ENCODE data around the gene ITIH3. TPM values are rescaled to one million over a fixed set of nuclear protein-coding genes. Genes with fewer than 3 reads are reported as not detected.

Gene ITIH3
- total and polyA plus RNA-seq, 9 donors: 0.35 to 2.9 (median 1.2) TPM

GRCh38 chr3:52779011-52779836 is 15.4 kb upstream of the ITIH3 start:
- DNase-seq: no peak
- peaks cover 8% of the 10 kb centered on the region for H3K27me3 ChIP-seq (ENCODE audit: control insufficient read depth, insufficient read depth, low read length)
- no peaks in the 10 kb centered on the region for H3K9me3 ChIP-seq (replicated peaks; ENCODE audit: control insufficient read depth, low read depth, low read length)
- no peak overlapping the region for H3K4me3 ChIP-seq (ENCODE audit: low read length)
- H3K36me3 ChIP-seq (ENCODE audit: control insufficient read depth, insufficient read depth, low read length): no peaks in the 10 kb centered on the region
- H3K27ac ChIP-seq (ENCODE audit: low read length): no peak overlapping the region
- H3K4me1 ChIP-seq (ENCODE audit: control insufficient read depth, insufficient read depth, low read length): no peaks in the 10 kb centered on the region
- 81% methylated on average over 7 of the region's 11 CpGs for WGBS (ENCODE audit: insufficient coverage)

GRCh38 chr3:52779837-52780585 is 14.6 kb upstream of the ITIH3 start:
- no peak for DNase-seq
- Histone ChIP-seq H3K4me3 (ENCODE audit: low read length) (no peak overlapping the region), H3K36me3 (ENCODE audit: control insufficient read depth, insufficient read depth, low read length) (no peaks in the 10 kb centered on the region), H3K27ac (ENCODE audit: low read length) (no peak overlapping the region), H3K27me3 (ENCODE audit: control insufficient read depth, insufficient read depth, low read length) (peaks cover 8% of the 10 kb centered on the region), H3K9me3 (replicated peaks; ENCODE audit: control insufficient read depth, low read depth, low read length) (no peaks in the 10 kb centered on the region), H3K4me1 (ENCODE audit: control insufficient read depth, insufficient read depth, low read length) (no peaks in the 10 kb centered on the region)
- 80% methylated on average over 4 of the region's 8 CpGs for WGBS (ENCODE audit: insufficient coverage)

GRCh38 chr3:52781741-52782140 is 12.9 kb upstream of the ITIH3 start:
- Histone ChIP-seq H3K27me3 (ENCODE audit: control insufficient read depth, insufficient read depth, low read length) (peaks cover 8% of the 10 kb centered on the region), H3K9me3 (replicated peaks; ENCODE audit: control insufficient read depth, low read depth, low read length) (no peaks in the 10 kb centered on the region), H3K4me1 (ENCODE audit: control insufficient read depth, insufficient read depth, low read length) (no peaks in the 10 kb centered on the region), H3K27ac (ENCODE audit: low read length) (no peak overlapping the region), H3K4me3 (ENCODE audit: low read length) (no peak overlapping the region), H3K36me3 (ENCODE audit: control insufficient read depth, insufficient read depth, low read length) (no peaks in the 10 kb centered on the region)
- 69% methylated on average over 13 of the region's 13 CpGs for WGBS (ENCODE audit: insufficient coverage)
- no peak for DNase-seq

- no peaks in the 10 kb centered on the region for H3K4me1 ChIP-seq (ENCODE audit: control insufficient read depth, insufficient read depth, low read length)
- H3K9me3 ChIP-seq (replicated peaks; ENCODE audit: control insufficient read depth, low read depth, low read length): no peaks in the 10 kb centered on the region
- no peak for DNase-seq
- no peak overlapping the region for H3K4me3 ChIP-seq (ENCODE audit: low read length)
- H3K27ac ChIP-seq (ENCODE audit: low read length): no peak overlapping the region
- H3K36me3 ChIP-seq (ENCODE audit: control insufficient read depth, insufficient read depth, low read length): no peaks in the 10 kb centered on the region
- WGBS (ENCODE audit: insufficient coverage): 40% methylated on average over 3 of the region's 12 CpGs
- H3K27me3 ChIP-seq (ENCODE audit: control insufficient read depth, insufficient read depth, low read length): peaks cover 8% of the 10 kb centered on the region
These were observed 12.0 kb upstream of the ITIH3 start for GRCh38 chr3:52782412-52783210.

GRCh38 chr3:52783211-52783555 is 11.4 kb upstream of the ITIH3 start:
- Histone ChIP-seq H3K36me3 (ENCODE audit: control insufficient read depth, insufficient read depth, low read length) (no peaks in the 10 kb centered on the region), H3K27me3 (ENCODE audit: control insufficient read depth, insufficient read depth, low read length) (peaks cover 8% of the 10 kb centered on the region), H3K4me1 (ENCODE audit: control insufficient read depth, insufficient read depth, low read length) (no peaks in the 10 kb centered on the region), H3K4me3 (ENCODE audit: low read length) (no peak overlapping the region), H3K9me3 (replicated peaks; ENCODE audit: control insufficient read depth, low read depth, low read length) (no peaks in the 10 kb centered on the region), H3K27ac (ENCODE audit: low read length) (no peak overlapping the region)
- 63% methylated on average over 2 of the region's 3 CpGs for WGBS (ENCODE audit: insufficient coverage)
- DNase-seq: no peak

- H3K27ac ChIP-seq (ENCODE audit: low read length): no peak overlapping the region
- WGBS (ENCODE audit: insufficient coverage): 85% methylated on average over 18 of the region's 18 CpGs
- H3K4me1 ChIP-seq (ENCODE audit: control insufficient read depth, insufficient read depth, low read length): no peaks in the 10 kb centered on the region
- H3K36me3 ChIP-seq (ENCODE audit: control insufficient read depth, insufficient read depth, low read length): no peaks in the 10 kb centered on the region
- H3K9me3 ChIP-seq (replicated peaks; ENCODE audit: control insufficient read depth, low read depth, low read length): no peaks in the 10 kb centered on the region
- peaks cover 8% of the 10 kb centered on the region for H3K27me3 ChIP-seq (ENCODE audit: control insufficient read depth, insufficient read depth, low read length)
- DNase-seq: no peak
- H3K4me3 ChIP-seq (ENCODE audit: low read length): no peak overlapping the region
These were observed 10.5 kb upstream of the ITIH3 start for GRCh38 chr3:52784021-52784621.

- H3K36me3 ChIP-seq (ENCODE audit: control insufficient read depth, insufficient read depth, low read length): no peaks in the 10 kb centered on the region
- no peak overlapping the region for H3K4me3 ChIP-seq (ENCODE audit: low read length)
- H3K27me3 ChIP-seq (ENCODE audit: control insufficient read depth, insufficient read depth, low read length): peaks cover 8% of the 10 kb centered on the region
- DNase-seq: no peak
- H3K4me1 ChIP-seq (ENCODE audit: control insufficient read depth, insufficient read depth, low read length): no peaks in the 10 kb centered on the region
- 65% methylated on average over 2 of the region's 5 CpGs for WGBS (ENCODE audit: insufficient coverage)
- H3K9me3 ChIP-seq (replicated peaks; ENCODE audit: control insufficient read depth, low read depth, low read length): no peaks in the 10 kb centered on the region
- no peak overlapping the region for H3K27ac ChIP-seq (ENCODE audit: low read length)
These were observed 9.5 kb upstream of the ITIH3 start for GRCh38 chr3:52784931-52785590.

- no peak for DNase-seq
These were observed 8.0 kb upstream of the ITIH3 start for GRCh38 chr3:52786330-52787215.

GRCh38 chr3:52787246-52787645 is 7.3 kb upstream of the ITIH3 start:
- DNase-seq: no peak
- 75% methylated on average over 4 of the region's 11 CpGs for WGBS (ENCODE audit: insufficient coverage)
- Histone ChIP-seq H3K4me3 (ENCODE audit: low read length) (no peak overlapping the region), H3K27me3 (ENCODE audit: control insufficient read depth, insufficient read depth, low read length) (peaks cover 3% of the 10 kb centered on the region), H3K4me1 (ENCODE audit: control insufficient read depth, insufficient read depth, low read length) (peaks cover 4% of the 10 kb centered on the region), H3K9me3 (replicated peaks; ENCODE audit: control insufficient read depth, low read depth, low read length) (no peaks in the 10 kb centered on the region), H3K27ac (ENCODE audit: low read length) (no peak overlapping the region), H3K36me3 (ENCODE audit: control insufficient read depth, insufficient read depth, low read length) (no peaks in the 10 kb centered on the region)

More at GRCh38 chr3:52786330-52787215, 8.0 kb upstream of the ITIH3 start:
- H3K36me3 ChIP-seq (ENCODE audit: control insufficient read depth, insufficient read depth, low read length): no peaks in the 10 kb centered on the region
- no peaks in the 10 kb centered on the region for H3K4me1 ChIP-seq (ENCODE audit: control insufficient read depth, insufficient read depth, low read length)
- peaks cover 8% of the 10 kb centered on the region for H3K27me3 ChIP-seq (ENCODE audit: control insufficient read depth, insufficient read depth, low read length)
- H3K27ac ChIP-seq (ENCODE audit: low read length): no peak overlapping the region
- no peaks in the 10 kb centered on the region for H3K9me3 ChIP-seq (replicated peaks; ENCODE audit: control insufficient read depth, low read depth, low read length)
- WGBS (ENCODE audit: insufficient coverage): 82% methylated on average over 11 of the region's 19 CpGs
- no peak overlapping the region for H3K4me3 ChIP-seq (ENCODE audit: low read length)
